ENCODE data around the gene OR51L1.

GRCh38 chr11:5042091-5042490 is 47.4 kb downstream of the OR51L1 start:
- TF ChIP-seq CTCF (CRISPR knock-in tag; IDR thresholded peaks at IDR 0.05) (no peak), CHD2 (IDR thresholded peaks at IDR 0.05; ENCODE audit: low read depth, low read length) (no peak), HIVEP1 (CRISPR knock-in tag; IDR thresholded peaks at IDR 0.05) (no peak)
